Hepatocyte (in vitro differentiated cells): ENCODE results near the gene ZNF674.

ENCODE experiments used
- EZH2 ChIP-seq: fragments of 200-600 bp; sonication (generic); IDR thresholded peaks from 2 replicates; pipeline ENCODE4 v1.6.1; 2016; ENCODE audit warnings: antibody characterized with exemption, mild to moderate bottlenecking, borderline replicate concordance
- TF ChIP-seq, protein P1 (sequence below): fragments of 200-600 bp; sonication (generic); IDR thresholded peaks from 2 replicates; pipeline ENCODE4 v1.5.1; 2016; ENCODE audit warnings: antibody characterized with exemption, mild to moderate bottlenecking; ENCODE audit not compliant: poor library complexity

DNA sequence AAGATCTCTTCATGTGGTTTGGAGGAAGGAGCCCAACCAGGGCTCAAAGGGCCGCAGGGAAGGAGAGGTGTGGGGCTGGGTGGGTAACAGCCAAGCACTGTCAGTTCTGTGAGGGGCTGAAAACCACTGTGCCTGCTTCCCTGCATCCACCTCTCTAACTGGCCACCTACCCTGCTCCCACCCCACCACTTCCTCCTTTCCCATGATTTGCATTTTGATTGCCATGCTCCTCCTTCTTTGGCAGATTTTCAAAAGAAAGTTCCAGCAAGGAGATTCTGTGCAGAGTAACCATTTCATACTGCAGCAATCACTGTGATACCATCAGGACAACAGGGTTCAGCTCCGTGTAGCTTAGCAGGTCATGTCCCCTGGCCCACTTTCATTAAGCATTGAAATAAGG, 1.8 kb downstream of the ZNF674 start:
- TF ChIP-seq, protein P1, sequence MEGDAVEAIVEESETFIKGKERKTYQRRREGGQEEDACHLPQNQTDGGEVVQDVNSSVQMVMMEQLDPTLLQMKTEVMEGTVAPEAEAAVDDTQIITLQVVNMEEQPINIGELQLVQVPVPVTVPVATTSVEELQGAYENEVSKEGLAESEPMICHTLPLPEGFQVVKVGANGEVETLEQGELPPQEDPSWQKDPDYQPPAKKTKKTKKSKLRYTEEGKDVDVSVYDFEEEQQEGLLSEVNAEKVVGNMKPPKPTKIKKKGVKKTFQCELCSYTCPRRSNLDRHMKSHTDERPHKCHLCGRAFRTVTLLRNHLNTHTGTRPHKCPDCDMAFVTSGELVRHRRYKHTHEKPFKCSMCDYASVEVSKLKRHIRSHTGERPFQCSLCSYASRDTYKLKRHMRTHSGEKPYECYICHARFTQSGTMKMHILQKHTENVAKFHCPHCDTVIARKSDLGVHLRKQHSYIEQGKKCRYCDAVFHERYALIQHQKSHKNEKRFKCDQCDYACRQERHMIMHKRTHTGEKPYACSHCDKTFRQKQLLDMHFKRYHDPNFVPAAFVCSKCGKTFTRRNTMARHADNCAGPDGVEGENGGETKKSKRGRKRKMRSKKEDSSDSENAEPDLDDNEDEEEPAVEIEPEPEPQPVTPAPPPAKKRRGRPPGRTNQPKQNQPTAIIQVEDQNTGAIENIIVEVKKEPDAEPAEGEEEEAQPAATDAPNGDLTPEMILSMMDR = no peak
- TF ChIP-seq EZH2 = no peak
